Activated CD4-positive, alpha-beta T cell treated with anti-CD3 and anti-CD28 coated beads for 1 hour (primary cell): ENCODE results near the gene OR4A47.
"Not testable (repeated sequence)": the region's sequence is repeated elsewhere in the genome, so short reads cannot be mapped to it uniquely, and the experiment has no call there.

ENCODE experiments used
- DNase-seq: peaks from one replicate; pipeline ENCODE4 v3.0.0-alpha.2; 2020

The OR4A47 gene, protein sequence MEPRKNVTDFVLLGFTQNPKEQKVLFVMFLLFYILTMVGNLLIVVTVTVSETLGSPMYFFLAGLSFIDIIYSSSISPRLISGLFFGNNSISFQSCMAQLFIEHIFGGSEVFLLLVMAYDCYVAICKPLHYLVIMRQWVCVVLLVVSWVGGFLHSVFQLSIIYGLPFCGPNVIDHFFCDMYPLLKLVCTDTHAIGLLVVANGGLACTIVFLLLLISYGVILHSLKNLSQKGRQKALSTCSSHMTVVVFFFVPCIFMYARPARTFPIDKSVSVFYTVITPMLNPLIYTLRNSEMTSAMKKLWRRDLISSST

DNA sequence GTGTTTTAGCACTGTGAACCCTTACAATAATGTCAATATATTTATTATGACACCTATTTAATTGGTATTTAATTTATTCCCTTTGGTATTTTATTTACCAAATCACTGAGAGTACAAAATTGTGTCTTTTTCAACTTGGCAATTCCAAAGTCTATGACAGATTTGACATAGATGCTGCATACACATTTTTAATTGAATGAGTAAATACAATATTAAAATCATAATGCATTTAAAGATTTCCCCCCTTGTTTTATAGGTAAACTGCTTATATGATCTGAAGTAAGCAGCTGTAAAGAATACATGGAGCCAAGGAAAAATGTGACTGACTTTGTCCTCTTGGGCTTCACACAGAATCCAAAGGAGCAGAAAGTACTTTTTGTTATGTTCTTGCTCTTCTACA, at the start of gene OR4A47:
OR4A47 (plus strand) TSS at position 301 of the 400 bp plus-strand sequence; CDS start at position 301, 0 bp downstream.
- not testable (repeated sequence) for DNase-seq

DNA sequence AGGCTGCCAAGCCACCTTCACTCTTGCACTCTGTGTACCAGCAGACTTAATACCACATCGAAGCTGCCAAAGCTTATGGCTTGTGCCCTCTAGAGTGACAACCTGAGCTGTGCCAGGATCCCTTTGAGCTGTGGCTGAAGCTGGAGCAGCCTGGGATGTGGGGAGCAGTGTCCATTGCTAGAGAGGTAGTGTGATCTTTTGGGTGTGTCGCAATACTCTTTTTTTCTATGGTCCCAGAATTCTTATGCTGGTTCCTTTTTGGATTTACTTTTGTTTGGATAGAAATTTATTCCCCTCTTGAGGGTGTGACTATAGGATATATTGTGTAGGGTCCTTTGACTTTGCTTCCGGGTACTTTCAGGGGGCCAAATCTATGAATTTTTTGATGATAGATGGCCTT, 32.7 kb upstream of the OR4A47 start:
- DNase-seq: not testable (repeated sequence)

DNA sequence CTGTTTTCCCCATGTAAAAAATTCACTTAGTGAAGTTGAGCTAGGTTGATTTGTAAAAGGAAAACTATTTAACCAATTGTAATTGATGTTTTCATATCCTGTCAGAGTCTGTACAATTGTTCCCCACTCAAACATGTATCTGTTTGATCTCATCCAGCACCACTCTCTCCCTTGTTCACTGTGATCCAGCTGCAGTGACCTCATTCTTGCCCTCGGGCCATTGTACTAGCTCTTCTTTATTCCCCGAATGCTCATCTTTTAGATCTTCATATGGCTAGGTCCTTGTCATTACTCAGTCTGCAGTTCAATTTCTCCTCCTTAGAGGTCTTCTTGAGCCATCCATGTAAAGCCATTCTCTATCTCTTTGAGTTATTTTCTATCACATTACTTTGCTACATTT, 14.6 kb upstream of the OR4A47 start:
- DNase-seq: not testable (repeated sequence)

DNA sequence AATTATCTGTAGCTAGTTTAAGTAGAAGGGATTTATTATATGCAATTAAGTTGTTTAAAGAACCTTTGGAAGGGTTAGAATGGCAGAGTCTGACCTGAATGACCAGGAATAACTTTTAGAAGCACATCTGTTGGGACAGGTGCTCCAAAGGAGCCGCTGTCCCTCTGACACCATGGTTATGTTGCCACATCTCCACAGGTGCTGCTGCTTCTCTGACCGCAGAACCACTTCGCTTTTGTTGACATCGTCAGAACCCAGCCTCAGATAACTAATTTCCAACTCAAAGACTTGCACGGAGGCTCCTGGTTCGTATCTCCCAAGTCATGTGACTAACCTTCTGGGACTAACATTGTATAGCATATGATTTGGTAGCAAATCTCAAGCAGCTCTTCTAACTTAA, 13.9 kb upstream of the OR4A47 start:
- DNase-seq: not testable (repeated sequence)

DNA sequence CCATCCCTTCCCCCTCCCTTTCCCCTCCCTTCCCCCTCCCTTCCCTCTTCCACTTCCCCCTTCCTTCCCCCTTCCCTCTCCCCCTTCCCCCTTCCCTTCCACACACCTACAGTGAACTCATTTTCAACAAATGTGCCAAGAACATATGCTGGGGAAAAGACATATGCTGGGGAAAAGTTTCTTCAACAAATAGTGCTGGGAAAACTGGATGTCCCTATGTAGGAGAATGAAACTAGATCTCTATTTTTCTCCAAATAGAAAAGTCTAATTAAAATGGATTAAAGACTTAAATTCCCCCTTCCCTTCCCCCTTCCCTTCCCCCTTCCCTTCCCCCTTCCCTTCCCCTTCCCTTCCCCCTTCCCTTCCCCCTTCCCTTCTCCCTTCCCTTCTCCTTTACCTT, 17.6 kb downstream of the OR4A47 start:
- DNase-seq: not testable (repeated sequence)

DNA sequence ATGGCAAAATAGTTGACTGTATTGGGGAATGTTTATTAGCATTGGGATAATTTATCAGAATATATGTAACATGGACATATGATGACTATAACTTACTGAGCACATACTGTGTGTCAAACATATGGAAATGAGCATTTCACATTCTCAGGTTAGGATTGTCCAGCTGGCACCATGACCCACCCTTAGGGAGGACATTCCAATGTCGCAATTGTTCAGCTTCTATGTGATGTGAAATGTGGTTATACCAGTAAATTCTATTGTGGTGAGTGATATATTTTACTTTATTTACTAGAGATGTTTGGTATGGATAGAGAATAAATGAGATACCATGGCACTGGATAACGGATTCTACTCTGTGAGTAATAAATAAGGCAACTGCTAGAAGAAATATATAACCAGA, 50.4 kb downstream of the OR4A47 start:
- no peak for DNase-seq
